SU-DHL-6 (cell line): ENCODE data around the gene FYCO1.

Source experiments
- CTCF ChIP-seq: fragments of 200-600 bp; sonication (generic); IDR thresholded peaks from one replicate; pipeline ENCODE4 v1.5.1; 2017; ENCODE audit warnings: antibody characterized with exemption, mild to moderate bottlenecking, low read length, moderate library complexity; ENCODE audit not compliant: insufficient read depth, poor library complexity, severe bottlenecking
- EZH2phosphoT487 ChIP-seq: fragments of 200-600 bp; sonication (generic), shearing (Covaris generic); conservative IDR thresholded peaks from 2 replicates; pipeline ENCODE4 v1.6.1; 2018; ENCODE audit warnings: mild to moderate bottlenecking, antibody characterized with exemption, low read length, moderate library complexity, mixed read lengths

GRCh38 chr3:45987368-45988291 is 8.0 kb downstream of the FYCO1 start:
- TF ChIP-seq CTCF: no peak
- TF ChIP-seq EZH2phosphoT487: no peak
